ENCODE data around the gene PDE5A.

DNA sequence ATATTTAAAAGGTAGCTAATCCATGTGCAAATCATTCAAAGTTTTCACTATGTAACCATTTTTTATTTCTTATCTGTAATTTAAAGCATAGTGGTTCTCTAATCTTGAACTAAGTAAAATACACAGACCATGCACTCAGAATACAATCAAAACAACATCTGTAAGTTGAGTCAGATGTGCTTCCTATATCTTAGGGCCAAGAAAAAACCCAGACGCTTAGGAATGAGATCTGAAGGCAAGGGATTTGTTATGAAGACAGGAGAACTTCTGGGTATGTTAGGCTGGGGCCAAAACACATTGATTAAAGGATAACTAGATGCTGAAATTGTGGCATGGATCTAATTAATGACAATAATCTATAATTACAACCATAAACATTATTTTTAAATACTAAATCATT lies 120.3 kb downstream of the PDE5A start:
- TF ChIP-seq, protein P1, sequence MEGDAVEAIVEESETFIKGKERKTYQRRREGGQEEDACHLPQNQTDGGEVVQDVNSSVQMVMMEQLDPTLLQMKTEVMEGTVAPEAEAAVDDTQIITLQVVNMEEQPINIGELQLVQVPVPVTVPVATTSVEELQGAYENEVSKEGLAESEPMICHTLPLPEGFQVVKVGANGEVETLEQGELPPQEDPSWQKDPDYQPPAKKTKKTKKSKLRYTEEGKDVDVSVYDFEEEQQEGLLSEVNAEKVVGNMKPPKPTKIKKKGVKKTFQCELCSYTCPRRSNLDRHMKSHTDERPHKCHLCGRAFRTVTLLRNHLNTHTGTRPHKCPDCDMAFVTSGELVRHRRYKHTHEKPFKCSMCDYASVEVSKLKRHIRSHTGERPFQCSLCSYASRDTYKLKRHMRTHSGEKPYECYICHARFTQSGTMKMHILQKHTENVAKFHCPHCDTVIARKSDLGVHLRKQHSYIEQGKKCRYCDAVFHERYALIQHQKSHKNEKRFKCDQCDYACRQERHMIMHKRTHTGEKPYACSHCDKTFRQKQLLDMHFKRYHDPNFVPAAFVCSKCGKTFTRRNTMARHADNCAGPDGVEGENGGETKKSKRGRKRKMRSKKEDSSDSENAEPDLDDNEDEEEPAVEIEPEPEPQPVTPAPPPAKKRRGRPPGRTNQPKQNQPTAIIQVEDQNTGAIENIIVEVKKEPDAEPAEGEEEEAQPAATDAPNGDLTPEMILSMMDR (IDR thresholded peaks at IDR 0.05; ENCODE audit: low read depth, low read length, poor library complexity, severe bottlenecking): no peak
- TF ChIP-seq EZH2phosphoT487 (IDR thresholded peaks at IDR 0.05; ENCODE audit: borderline replicate concordance, low read length): no peak
